ENCODE measurements around the gene GRIN2C. TPM values are rescaled to one million over a fixed set of nuclear protein-coding genes. Genes with fewer than 3 reads are reported as not detected.

GRIN2C gene
- total RNA-seq, 1 experiment from 2014 or later: 0.44 TPM

- no peak overlapping the region for H3K27ac ChIP-seq (ENCODE audit: insufficient read length, low read depth, low read length)
Observed at GRCh38 chr17:74900208-74900607, 40.5 kb upstream of the GRIN2C start.

More at GRCh38 chr17:74900208-74900607, 40.5 kb upstream of the GRIN2C start:
- Mint-ChIP-seq H3K4me1 (peaks cover 7 to 17% of the 10 kb centered on the region in 2 experiments; a peak in 3 of 4 replicates), H3K4me3 (no peak overlapping the region; a peak in 1 of 5 replicates), H3K36me3 (ENCODE audit: insufficient read depth in 1 of 3, low read depth in 3 of 3) (no peaks in the 10 kb centered on the region), H3K9me3 (no peaks in the 10 kb centered on the region), H3K27ac (no peak overlapping the region), H3K27me3 (ENCODE audit: low read depth) (peaks cover 65% of the 10 kb centered on the region)
- H4K5ac ChIP-seq (ENCODE audit: insufficient read length, low read depth, low read length): no peak overlapping the region
- H3K9me3 ChIP-seq (ENCODE audit: control insufficient read depth, low read depth, low read length): no peaks in the 10 kb centered on the region
- no peak overlapping the region for H2BK12ac ChIP-seq (ENCODE audit: insufficient read length, low read depth, low read length)
- no peak overlapping the region for H3K9ac ChIP-seq (ENCODE audit: extremely low read depth, insufficient read length, low read length)
- no peak overlapping the region for H3K14ac ChIP-seq (ENCODE audit: insufficient read depth, low read length)
- no CpG with 5 or more reads among the region's 8 CpGs for WGBS (ENCODE audit: extremely low coverage, insufficient read length, low lambda C conversion rate)
- no peak overlapping the region for H3K18ac ChIP-seq (ENCODE audit: insufficient read length, low read depth, low read length)
- no peak for DNase-seq
- no peak overlapping the region for H2AK5ac ChIP-seq (ENCODE audit: insufficient read length, low read length)
- H3K79me1 ChIP-seq (ENCODE audit: insufficient read depth, low read depth, low read length, poor library complexity, severe bottlenecking): no peaks in the 10 kb centered on the region
- H3K4ac ChIP-seq (ENCODE audit: low read depth, low read length): no peak overlapping the region
- TF ChIP-seq, protein P1, sequence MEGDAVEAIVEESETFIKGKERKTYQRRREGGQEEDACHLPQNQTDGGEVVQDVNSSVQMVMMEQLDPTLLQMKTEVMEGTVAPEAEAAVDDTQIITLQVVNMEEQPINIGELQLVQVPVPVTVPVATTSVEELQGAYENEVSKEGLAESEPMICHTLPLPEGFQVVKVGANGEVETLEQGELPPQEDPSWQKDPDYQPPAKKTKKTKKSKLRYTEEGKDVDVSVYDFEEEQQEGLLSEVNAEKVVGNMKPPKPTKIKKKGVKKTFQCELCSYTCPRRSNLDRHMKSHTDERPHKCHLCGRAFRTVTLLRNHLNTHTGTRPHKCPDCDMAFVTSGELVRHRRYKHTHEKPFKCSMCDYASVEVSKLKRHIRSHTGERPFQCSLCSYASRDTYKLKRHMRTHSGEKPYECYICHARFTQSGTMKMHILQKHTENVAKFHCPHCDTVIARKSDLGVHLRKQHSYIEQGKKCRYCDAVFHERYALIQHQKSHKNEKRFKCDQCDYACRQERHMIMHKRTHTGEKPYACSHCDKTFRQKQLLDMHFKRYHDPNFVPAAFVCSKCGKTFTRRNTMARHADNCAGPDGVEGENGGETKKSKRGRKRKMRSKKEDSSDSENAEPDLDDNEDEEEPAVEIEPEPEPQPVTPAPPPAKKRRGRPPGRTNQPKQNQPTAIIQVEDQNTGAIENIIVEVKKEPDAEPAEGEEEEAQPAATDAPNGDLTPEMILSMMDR (conservative IDR thresholded peaks at IDR 0.05): no peak
- no peak overlapping the region for H3K23ac ChIP-seq (ENCODE audit: insufficient read length, low read depth, low read length)
- no peaks in the 10 kb centered on the region for H4K20me1 ChIP-seq (ENCODE audit: control insufficient read depth, insufficient read depth, insufficient read length)
- H2BK15ac ChIP-seq (ENCODE audit: low read depth, low read length): no peak overlapping the region
- no peak overlapping the region for H2BK120ac ChIP-seq (ENCODE audit: low read depth, low read length, poor library complexity, severe bottlenecking)
- H2BK5ac ChIP-seq (ENCODE audit: insufficient read length, low read length): no peak overlapping the region
- peaks cover 3% of the 10 kb centered on the region for H3K4me1 ChIP-seq (ENCODE audit: insufficient read depth, low read length)
- H3K23me2 ChIP-seq (ENCODE audit: insufficient read length, low read depth, low read length, poor library complexity, severe bottlenecking): no peaks in the 10 kb centered on the region
- no peak overlapping the region for H3T11ph ChIP-seq (ENCODE audit: low read length)
- H4K91ac ChIP-seq (ENCODE audit: insufficient read length, low read depth, low read length): no peak overlapping the region
- no peak overlapping the region for H2BK20ac ChIP-seq (ENCODE audit: low read depth, low read length, poor library complexity, severe bottlenecking)
- peaks cover 5% of the 10 kb centered on the region; the same call in 1 of the 2 replicates for H3K27me3 ChIP-seq (ENCODE audit: insufficient read depth, low read length)
- H4K8ac ChIP-seq (replicated peaks; ENCODE audit: insufficient read length, low read depth, low read length): no peak overlapping the region
- no peak overlapping the region for H2AFZ ChIP-seq (ENCODE audit: low read length)
- H3K56ac ChIP-seq (ENCODE audit: insufficient read length, low read depth, low read length): no peak overlapping the region
- H3K79me2 ChIP-seq (ENCODE audit: insufficient read depth, low read length): no peaks in the 10 kb centered on the region
- no peak overlapping the region for H3K4me2 ChIP-seq (ENCODE audit: insufficient read depth, insufficient read length, low read length)

All from H9 (cell line).